Measurements from ENCODE around the gene PIH1D2.
"Not testable (repeated sequence)": the region's sequence is repeated elsewhere in the genome, so short reads cannot be mapped to it uniquely, and the experiment has no call there.

The PIH1D2 gene, protein sequence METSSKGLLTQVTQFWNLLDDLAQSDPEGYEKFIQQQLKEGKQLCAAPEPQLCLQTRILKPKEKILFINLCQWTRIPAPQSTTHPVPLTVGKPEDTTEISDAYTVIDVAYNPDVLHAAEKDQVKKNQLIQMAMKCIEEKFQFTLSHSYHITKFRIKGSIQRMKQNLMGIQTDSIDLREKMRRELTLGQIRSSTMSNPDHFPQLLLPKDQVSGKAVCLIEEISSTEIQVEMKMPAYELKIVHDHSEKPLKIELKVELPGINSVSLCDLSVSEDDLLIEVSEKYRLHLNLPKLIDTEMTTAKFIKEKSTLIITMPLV

DNA sequence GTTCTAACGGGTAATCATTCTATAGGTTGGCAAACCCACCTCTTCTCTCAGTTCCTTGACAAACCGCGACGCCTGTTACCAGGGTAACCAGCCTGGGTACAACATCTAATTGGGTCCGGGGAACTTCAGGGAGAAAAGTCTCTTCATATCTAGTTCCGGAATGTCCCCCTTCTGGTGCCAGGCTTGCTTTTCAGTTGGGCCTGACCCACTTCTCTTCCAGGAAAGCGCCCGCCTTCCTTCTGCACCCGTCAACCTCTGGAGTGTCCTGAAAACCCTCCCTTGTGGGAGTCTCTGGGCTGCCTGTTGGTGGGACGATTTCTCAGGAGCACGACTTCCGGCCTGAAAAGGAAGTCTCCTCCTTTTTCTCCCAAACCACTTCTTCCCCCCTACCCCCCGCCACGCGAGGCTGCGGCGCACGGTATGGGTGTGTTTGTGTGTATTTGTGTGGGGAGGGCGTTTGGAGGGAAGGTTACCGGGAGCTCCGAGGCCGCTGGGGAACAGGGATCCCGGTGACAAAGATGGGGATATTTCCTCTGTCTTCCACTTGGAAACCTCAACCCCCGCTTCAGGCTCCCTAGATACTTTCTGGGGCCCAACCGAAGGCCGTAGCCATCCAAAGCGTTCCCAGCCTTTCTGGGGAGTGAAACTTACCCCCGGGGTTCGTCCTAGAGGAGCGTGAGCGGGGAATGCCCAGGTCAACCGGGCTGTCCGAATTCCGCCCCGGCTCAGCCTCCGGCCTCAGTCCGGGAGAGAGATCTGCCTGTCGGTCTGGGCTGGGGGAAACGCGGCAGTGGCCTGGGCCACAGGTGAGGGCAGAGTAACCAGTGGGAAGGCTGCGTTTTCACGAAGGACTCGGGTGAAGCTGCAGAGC lies at the start of gene PIH1D2, which contains the start of gene NKAPD1:
Gene PIH1D2 (minus strand): TSS at position 77 of the 871 bp plus-strand sequence. CDS start 843 bp downstream, outside the sequence.
Gene NKAPD1 (plus strand): TSS at position 359 of the 871 bp plus-strand sequence. CDS start 1,276 bp downstream, outside the sequence.
- peak; percentile 75 for DNase-seq (ENCODE audit: low read depth)

DNA sequence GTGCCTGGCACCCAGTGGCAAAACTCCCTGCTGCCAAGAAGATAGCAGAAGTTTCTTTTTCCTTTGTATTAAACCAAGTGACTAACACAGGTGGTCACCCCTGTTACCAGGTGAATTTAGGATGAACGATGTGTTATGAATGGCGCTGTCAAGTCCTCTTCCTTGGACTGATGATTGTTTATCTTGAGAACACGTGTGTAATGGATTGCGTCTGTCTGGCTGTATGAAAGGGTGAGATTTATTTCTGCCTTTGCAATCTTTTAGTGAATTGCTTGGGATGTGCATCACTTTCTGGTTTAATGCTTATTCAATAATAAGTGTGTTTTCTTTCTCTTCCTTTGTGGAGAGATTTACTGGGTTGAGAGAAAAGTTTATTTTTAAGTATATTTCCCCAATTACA lies 49.3 kb upstream of the PIH1D2 start:
- DNase-seq (ENCODE audit: low read depth): no peak

DNA sequence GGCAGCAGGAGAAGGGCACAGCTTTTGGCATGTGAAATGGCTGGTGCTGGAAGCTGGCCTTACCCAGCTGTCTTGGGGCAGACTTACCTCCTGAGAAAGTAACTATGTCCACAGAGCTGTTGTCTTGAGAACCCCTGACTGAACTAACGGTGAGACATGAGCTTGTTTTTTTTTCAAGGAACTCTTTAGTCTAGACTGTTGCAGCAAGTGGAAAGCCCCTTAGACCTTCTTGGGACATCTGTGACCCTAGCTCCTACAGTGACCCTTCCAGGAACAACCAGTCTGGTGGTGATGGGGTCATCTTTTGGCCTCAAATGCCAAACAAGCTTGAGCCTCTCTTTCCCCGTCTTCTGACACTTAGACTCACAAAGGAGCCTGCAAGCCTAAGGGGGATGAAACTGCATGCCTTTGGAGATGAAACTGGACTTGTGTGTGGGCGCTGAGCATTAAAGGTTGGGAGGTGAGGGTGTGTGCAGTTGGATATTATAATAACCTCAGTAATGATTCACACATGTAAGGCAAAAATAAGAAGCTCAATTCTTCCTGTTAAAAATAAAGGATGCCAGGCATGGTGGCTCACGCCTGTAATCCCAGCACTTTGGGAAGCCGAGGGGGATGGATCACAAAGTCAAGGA lies 48.3 kb upstream of the PIH1D2 start:
- DNase-seq (ENCODE audit: low read depth): no peak

DNA sequence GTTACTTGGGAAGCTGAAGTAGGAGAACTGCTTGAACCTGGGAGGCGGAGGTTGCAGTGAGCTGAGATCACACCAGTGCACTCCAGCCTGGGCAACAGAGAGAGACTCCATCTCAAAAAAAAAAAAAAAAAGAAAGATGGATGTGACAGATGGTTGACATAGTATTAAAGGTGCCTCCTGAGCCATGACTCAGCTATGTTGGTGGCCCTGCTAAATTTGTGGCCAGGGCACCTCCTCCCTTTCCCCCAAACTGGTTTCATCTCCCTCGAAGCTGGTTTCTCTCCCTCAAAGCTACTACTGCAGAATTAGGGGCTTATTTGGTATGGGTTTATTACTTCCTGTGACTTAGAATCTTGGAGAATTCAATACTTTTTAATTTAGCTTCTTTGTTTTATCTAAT lies 44.4 kb upstream of the PIH1D2 start:
- no peak for DNase-seq (ENCODE audit: low read depth)

DNA sequence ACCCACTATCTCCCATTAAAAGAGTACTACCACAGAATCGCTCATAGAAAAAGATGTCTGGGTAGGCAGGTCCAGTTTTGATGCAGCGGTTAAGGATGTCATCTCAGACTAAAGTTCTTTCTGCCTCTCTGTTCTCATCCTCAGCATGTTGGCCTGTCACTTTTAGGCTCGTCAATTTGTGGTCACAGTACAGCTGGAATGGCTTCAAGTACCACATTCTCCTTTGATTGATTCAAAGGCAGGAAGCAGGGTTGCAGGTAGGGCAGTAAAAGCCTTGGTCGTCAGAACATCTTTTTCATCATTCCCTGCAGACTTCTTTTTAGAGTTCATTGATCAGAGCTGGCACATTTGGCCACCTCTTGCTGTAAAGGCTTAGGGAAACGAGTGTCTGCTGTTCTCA lies 41.6 kb upstream of the PIH1D2 start:
- DNase-seq (ENCODE audit: low read depth): no peak

DNA sequence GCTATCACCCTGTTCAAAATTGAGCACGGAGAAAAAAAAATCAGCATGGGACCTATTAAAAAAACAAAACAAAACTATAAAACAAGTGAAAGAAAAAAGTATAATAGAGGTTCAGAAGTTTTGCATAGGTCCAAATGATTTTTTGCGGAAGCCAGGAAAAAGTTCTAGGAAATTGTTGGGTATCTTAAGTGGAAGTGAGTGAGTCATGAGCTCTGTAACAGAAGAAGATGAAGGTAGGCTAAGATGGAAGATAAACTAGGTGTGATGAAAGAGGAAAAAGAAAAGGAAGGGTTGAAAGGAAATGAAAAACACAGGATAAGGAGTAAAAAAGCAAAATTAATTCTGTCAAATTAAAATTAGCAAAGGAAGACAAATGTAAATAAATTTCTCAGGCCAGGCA lies 40.6 kb upstream of the PIH1D2 start:
- DNase-seq (ENCODE audit: low read depth): no peak

DNA sequence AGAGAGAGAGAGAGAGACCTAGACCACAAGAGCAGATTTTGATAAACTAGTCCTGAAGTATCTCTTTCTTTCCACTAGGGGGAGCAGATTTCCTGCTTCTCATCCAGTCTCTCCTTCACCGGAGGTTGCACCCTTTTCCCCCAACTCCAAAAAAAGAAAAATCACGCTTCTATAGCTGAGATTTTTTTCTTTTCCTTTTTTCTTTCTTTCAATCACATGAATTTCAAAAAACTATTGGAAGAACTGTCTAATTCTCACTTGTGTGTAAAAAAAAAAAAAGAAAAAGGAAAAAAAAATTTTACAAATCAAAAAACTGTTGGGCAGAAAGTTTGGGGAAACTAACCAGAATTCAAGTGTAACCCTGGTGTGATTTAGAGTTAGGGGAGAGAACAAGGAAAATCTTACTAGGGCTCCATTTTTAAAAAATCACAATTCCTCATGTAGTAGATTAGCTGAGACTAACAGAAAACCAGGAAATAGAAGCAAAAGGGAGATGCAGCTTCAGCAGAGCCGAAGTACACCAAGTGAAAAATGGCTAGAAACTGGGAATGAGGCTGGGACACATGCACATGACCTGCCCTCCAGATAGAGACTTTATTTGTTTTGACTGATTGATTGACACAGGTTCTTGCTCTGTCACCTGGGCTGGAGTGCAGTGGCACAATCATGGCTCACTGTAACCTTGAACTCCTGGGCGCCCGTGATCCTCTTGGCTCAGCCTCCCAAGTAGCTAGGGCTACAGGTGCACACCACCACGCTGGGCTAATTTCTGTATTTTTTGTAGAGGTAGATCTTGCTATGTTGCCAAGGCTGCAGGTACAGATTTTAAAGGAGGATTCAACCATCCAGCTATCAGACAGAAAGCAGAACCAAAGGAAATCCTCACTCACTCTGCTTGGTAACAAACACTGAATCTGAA lies 40.0 kb upstream of the PIH1D2 start:
- no peak for DNase-seq (ENCODE audit: low read depth)

DNA sequence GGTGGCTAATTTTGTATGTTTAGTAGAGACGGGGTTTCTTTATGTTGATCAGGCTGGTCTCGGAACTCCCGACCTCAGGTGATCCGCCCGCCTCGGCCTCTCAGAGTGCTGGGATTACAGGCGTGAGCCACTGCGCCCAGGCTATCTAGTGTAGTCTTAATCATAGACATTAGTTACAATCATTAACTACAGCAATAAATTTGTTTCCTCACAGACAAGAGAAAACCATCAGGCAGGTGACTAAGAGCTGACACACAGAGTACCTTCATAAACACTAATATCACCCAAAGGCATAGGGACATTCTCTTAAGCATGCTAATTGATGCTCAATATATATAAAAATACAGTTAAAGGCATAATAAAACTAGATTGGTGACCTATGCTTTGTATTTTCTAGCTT lies 32.3 kb upstream of the PIH1D2 start:
- DNase-seq (ENCODE audit: low read depth): no peak

DNA sequence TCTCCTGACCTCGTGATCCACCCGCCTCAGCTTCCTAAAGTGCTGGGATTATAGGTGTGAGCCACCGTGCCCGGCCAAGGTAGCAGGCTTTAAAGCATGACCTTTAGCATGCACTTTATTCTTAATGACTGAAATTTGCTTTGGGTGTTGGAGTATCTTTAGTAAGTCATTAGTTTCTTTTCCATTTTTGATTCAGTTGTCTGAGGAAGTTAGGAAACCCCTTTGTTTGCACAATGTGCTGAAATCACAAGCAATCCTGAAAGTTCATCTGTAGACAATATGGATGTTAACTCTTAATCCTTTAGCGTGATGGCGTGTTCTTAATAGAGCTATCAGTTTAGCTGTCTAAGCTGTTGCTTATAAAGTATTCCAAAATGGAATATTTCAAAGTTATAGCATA lies 29.6 kb upstream of the PIH1D2 start:
- no peak for DNase-seq (ENCODE audit: low read depth)

DNA sequence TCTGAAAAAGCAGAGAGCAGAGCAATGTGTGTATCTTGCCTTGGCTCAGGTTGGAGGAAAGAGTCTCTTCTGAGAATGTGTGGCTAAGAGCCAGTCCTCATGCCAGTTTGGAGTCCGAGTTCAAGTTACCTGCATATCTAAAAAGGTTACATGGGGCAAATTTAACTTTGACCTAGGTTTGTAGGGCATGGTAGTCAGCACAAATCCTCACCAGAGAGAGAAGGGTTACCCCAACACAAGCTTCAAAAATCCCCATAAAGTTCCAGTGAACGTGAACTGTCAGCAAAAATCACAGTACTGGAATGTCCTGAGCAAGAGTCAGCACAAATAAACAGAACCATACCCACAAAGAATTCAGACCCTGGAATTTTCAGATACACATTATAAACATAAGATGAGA lies 26.6 kb upstream of the PIH1D2 start:
- no peak for DNase-seq (ENCODE audit: low read depth)

DNA sequence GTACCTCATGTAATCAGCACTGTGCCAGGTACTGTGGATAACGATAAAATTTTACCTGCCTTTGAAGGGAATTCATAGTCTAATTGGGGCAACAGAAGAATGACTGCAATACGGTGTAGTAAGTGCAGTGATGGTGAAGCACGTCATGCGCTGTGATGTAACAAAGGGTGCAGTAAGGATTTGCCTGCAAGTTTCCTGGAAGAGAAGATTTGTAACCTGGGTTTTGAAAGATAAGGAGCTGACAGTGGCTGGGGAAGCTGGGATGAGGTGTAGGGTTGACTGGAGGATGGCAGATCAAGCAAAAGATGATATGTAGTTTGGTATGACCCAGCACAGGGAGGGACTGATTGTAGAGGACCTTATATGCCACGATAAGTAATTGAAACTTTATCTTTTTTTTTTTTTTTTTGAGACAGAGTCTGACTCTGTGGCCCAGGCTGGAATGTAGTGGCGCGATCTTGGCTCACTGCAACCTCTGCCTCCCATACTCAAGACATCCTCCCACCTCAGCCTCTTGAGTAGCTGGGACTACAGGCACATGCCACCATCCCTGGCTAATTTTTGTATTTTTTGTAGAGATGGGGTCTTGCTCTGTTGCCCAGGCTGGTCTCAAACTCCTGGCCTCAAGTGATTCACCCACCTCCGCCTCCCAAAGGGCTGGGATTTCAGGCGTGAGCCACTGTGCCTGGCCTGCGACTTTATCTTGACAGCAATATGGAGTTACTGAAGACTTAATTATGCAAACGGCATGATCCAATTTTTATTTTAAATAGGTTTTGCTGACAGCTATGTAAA lies 24.1 kb upstream of the PIH1D2 start:
- no peak for DNase-seq (ENCODE audit: low read depth)

DNA sequence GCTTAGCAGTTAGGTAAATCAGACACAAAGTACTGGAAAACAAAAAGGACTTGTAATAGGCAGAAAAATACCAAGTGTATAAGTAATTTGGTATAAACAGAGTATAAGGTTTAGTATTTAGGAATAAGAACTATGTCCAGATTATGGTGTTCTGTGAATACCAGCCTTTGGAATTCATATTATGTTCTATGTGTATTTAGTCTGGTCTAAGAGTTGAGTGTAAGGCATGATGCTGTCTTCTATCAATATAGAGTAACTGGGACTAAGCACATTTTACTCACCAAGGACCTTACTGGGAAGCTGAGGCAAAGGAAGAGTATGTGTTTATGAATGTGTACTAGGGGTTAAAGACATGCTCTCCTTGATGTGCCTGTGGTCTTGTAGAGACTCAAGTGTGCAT lies 22.4 kb upstream of the PIH1D2 start:
- no peak for DNase-seq (ENCODE audit: low read depth)

DNA sequence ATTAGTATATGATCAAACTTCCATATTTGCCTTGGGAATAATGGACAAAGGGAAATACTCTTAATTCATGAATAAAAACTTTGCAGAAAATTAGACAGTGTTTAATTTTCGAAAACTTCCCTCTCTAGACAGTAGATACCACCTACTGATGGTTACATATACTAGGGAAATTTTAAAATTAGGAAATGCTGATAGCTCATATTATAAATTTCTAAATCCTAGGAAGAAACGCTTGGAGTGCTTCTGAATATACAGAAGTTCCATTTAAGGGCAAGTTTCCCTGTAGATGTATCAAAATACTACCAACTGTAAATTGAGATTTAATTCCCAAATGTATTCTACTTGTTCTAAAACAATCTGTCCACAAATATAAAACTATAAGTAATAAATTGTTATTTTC lies 21.5 kb upstream of the PIH1D2 start:
- DNase-seq (ENCODE audit: low read depth): not testable (repeated sequence)

DNA sequence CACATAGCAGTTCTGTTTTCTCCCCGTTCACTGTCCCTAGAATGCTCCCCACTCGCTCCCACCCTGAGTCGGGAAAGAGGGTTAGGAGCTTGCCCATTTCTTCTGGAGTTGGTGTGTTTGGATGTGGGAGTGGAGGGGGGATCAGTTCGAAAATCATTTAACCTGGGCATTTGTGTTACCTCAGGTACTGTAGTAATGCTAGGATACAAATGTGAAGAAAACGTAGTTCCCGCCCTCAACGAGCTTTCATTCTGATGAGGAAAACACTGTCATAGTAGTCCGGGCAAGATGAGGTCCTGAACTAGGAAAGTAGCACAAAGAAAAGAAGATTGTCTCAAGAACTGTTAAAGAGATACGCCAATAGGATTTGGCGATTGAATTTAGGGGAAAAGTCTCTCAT lies 13.4 kb upstream of the PIH1D2 start:
- no peak for DNase-seq (ENCODE audit: low read depth)

DNA sequence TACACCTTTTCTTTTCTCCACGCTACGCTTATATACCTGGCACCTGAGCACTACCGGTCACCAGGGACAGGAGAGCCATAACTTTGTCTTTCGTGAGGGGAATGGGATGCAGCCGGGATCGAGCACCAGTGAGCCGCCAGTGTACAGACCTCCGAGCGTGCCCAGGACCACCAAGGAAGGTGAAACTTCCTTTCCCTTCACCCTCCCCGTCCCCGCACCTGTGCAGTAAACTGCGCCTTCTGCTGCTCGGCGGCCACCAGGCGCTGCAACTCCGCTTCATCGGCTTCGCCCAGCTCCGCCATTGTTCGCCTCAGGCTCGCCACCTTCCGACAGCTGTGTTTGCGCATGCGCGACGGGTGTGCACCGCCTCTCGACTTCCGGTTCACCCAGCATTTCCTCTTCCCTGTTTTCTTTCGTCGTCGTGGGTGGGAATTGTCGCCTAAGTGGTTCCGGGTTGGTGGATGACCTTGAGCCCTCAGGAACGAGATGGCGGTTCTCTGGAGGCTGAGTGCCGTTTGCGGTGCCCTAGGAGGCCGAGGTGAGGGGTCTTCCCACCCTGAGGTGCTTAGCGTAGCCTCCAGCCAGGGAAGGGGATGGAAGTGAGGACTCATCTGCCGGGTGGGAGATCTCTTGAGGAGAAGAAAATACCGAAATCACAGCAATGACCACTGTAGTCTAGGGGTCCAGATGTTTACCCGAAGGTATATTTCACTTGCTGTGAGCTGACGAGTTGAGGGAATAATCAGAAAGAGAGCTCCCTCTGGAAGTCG lies 12.8 kb upstream of the PIH1D2 start, which contains the start of the genes SDHD and TIMM8B:
Gene SDHD (plus strand): TSS at position 452 of the 770 bp plus-strand sequence. CDS start 35 bp downstream, at position 487.
Gene TIMM8B (minus strand): TSS at position 335 of the 770 bp plus-strand sequence. CDS start 33 bp downstream, at position 302.
- peak; percentile 96 for DNase-seq (ENCODE audit: low read depth)

DNA sequence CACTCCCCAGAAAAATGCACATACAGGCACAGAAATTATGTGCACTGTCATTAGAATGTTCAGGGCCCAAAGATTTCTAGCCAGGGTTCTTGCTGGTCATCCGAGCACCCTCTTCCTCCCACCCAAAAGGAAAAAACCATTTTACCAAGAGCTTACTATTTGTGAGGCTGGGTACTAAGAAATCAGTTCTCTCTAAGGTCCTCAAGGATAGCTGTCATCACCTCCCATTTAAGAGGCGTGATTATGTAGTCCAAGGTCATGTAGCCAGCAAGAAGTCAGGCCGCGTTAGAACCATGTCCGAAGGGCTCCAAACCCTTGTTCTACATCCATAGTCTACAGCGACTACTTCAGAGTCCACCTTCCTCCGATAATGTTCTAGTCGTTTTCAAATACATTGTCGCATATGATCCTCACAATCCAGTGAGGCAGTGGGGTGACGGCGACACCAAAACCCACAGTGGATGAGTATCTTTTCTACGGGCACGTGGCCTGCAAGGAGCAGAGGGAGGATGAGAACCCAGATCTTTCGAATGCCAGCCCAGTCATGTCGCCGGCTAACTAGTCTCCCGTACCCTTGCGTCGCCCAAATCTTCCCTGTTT lies 12.1 kb upstream of the PIH1D2 start:
- DNase-seq (ENCODE audit: low read depth): peak; percentile 28

DNA sequence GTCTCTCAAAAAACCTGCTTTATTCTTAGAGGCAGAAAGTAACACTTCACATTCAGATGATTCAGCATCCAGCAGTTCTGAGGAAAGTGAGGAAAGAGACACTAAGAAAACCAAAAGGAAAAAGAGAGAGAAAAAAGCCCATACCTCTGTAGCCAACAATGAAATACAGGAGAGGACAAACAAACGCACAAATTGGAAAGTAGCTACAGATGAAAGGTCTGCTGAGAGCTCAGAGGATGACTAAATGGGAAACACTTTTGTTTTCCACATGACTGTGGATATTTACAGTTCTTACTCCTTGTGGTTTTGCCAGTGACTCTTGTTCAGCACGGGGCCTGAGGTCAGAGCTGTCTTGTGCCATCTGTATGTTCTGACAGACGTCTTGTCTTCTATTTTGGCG lies 8.9 kb upstream of the PIH1D2 start:
- DNase-seq (ENCODE audit: low read depth): no peak

DNA sequence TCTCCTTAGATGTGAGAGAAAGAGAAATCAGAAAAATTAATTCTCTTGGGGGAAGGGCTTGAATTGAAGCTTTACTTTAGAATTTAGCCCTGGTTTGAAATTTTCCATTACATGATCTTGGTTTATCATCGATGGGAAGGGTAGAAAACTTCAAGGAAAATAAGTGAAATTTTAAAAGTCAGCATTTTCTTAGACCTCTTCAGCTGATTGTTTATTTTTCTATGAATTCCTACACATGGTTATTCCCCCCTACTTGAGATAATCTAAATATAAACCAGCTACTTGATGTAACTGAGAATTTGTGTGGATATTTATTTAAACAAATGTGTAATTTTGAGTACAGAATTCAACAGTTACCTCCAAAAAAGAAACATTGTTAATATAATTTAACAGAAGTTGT lies 10.9 kb downstream of the PIH1D2 start:
- no peak for DNase-seq (ENCODE audit: low read depth)

DNA sequence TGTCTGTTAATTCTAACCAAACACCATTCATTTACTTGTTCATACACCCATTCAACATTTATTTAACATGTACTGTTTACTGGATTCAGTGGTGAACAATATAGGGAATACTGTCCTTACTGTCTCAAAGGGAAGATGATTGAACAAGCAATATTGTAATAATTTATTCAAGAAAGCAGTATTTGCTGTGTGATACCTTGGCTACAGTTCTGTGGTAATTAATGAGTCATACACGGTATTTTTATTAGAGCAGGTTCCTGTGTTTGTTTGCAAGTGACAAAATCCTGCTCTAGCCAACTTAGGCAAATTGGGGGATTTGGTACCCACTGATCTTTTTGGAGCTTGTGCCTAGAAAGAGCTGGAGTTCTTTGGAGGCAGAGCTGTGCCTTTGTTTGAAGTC lies 15.7 kb downstream of the PIH1D2 start:
- no peak for DNase-seq (ENCODE audit: low read depth)

Measured in activated T-cell treated with anti-CD3 and anti-CD28 coated beads for 24 hours (primary cell).